ENCODE results near the gene SUSD1.
"Not testable (repeated sequence)": the region's sequence is repeated elsewhere in the genome, so short reads cannot be mapped to it uniquely, and the experiment has no call there.

SUSD1 gene

DNA sequence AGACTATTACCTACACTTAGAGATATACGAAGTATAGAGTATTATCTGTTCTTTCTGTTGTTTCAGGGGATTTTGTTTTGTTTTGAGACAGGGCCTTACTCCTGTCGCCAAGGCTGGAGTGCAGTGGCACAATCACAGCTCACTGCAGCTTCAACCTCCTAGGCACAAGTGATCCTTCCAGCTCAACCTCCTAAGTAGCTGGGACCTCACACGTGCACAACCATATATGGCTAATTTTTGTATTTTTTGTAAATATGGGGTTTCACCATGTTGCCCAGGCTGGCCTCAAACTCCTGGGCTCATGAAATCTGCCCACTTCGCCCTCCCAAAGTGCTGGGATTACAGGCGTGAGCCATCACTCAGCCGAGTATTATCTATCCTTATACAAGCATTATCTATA, 45.9 kb downstream of the SUSD1 start:
- no peak for DNase-seq (ENCODE audit: low spot score)

DNA sequence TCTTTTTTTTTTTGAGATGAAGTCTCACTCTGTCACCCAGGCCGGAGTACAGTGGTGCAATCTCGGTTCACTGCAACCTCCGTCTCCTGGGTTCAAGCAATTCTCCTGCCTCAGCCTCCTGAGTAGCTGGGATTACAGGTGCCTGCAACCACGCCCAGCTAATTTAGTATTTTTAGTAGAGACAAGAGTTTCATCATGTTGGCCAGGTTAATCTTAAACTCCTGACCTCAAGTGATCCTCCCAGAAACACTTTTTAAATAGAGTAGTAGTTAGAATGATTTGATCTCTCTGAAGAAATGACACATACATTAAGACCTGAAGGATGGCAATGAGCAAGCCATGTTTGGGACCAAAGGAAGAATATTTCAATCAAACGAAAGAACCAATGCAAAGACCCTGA, 46.7 kb downstream of the SUSD1 start:
- not testable (repeated sequence) for DNase-seq (ENCODE audit: low spot score)

DNA sequence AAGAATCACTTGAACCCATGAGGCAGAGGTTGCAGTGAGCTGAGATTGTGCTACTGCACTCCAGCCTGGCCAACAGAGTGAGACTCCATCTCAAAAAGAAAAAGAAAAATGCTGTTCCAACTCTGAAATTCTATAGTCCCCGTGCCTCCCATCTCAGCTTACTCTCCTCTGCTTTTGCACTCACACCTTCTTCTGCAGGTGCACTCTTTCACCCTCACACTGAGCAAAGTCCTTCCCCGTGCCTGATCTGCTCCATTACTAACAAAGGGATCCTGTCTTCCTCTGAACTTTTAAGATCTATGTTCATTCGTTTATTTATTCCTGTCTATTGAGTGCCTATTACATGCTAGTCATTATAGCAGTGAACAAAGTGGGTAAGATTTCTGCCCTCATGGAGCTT, 47.8 kb downstream of the SUSD1 start:
- DNase-seq (ENCODE audit: low spot score): no peak

DNA sequence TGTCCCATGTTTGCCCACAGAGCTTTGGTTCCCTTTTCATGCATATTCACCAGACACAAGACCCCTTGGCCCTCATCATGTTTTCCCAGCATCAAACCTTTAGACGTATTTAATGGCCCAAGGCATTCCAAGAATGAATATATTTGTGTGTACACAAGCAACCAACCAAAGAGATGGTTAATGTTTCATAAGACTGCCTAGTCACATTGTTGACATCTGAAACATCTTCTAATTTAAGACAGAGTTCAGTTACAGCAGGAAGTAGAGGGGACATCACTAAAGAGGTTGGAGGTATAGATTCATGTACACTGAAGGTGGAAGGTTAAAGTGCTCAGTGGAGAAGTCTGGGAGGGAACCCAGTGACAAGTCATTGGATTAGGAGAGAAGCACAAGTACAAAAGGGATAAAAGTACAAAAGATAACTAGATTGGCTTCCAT, 49.1 kb downstream of the SUSD1 start:
- DNase-seq (ENCODE audit: low spot score): no peak

DNA sequence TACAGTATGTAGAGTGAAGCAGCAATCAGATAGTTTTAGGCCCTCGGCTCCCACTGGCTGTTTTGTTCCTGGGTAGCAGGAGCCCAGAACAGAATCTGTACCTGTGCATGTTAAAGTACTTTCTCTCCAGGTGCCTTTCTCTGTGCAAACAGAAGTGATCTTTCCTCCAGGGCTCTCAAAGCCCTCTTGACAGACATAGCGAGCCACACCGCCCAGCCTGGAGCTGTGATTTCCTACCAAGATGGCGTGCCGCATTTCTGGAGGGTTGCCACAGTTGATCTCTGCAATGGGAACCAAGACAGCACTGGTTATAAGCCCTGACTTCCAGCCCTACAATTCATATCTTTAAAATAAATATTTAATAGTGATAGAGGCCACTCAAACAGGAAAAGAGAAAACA, 50.9 kb downstream of the SUSD1 start:
- DNase-seq (ENCODE audit: low spot score): no peak

DNA sequence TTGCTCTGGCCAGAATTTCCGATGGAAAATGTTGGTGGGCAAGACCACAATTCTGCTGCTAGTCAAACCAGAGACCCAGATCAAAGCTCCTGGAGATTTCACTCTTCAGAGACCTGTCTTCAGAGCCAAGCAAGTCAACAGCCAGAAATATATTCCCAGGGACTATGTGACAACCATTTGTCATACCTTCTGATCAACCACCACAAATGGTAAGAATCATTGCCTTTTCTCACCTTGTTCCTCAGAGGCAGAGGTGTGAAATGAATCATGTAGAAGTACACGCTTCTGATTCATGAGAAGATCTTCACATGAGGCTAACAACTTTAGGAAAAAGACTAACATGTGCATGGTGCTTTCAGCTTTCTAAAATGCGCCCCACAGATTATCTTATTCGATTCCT, 53.5 kb downstream of the SUSD1 start:
- no peak for DNase-seq (ENCODE audit: low spot score)

DNA sequence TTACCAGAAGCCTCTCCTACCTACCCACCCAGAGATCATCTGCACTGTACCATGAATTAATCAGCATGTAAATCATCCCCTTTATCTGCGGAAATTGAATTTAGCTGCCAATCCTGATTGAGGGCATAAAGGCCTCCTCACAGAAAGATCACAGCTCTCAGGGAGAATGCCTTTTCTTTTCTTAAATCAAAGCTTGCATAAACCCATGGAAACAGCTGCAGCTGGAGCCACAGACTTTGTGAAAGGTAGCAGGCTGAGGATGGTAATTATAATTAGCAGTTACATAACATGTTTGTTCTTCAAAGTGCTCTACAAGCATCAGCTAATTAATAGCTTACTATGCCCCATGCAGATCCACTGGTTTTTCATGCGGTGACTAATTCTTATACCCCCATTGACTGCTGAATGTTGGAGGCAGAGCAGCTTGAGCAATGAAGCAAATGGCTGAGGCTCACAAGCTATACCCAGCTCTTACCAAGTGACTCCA, 54.6 kb downstream of the SUSD1 start:
- DNase-seq (ENCODE audit: low spot score): no peak

DNA sequence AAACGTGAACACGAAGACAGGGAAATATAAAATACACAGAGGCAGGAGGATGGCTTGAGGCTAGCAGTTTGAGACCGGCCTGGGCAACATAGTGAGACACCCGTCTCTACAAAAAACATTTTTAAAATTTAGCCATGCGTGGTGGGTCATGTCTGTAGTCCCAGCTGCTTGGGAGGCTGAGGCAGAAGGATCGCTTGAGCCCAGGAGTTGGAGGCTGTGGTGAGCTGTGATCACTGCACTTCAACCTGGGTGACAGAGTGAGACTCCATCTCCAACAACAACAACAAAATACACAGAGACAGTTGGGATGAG, 55.1 kb downstream of the SUSD1 start:
- no peak for DNase-seq (ENCODE audit: low spot score)

DNA sequence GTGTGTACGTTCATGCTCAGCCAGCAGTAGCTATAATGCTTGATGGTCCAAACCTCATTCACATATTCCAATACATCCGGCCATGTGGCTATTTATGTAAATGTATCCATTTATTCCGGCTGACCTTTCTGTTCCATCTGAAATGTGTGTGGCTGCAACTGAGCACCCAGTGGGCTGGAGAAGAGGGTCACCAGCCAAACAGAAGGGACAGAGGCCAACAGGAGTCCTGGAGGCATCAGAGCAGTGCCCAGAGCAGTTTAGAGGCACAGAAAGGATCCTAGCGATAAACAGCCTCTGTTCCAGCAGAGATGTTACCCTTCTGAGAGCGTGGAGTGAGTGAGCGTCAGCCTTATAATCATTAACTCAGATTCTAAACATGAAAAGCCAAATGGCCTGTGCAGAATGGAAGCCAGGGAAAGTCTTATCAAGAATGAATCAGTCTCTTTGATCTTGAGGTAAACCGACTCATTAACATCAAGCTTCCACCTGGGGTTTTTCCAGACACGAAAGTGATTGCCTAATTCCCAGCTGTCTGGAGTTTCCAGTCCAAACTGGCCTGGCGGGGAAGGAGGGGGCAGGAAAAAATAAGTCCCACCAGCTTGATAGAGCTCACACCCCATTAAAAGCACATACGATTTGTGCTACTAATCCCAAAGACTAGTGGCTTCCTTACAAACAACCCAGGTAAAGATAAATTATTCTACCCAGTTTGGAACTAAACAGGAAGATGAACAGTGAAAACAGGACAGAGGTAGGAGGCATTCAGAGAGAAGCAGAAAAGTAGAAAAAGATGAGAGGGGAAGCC, 55.7 kb downstream of the SUSD1 start:
- no peak for DNase-seq (ENCODE audit: low spot score)

DNA sequence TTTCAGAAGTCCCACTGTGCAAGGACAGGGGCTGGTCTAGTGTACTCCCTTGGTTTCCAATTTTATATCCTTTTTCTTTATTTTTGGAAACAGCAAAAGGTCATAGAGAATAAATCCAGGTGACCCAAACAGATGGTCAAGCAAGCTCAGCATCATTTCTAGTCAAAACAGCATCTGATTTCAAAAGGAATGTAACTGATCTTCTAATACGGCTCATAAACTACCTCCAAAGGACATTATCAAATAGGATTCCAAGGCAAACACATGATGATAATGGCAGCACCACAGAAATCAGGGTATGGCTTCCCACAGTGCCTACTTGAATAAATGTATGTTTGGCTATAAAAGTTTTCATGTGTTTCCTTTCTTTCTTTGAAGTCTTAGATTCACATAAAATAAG, 57.1 kb downstream of the SUSD1 start:
- no peak for DNase-seq (ENCODE audit: low spot score)

DNA sequence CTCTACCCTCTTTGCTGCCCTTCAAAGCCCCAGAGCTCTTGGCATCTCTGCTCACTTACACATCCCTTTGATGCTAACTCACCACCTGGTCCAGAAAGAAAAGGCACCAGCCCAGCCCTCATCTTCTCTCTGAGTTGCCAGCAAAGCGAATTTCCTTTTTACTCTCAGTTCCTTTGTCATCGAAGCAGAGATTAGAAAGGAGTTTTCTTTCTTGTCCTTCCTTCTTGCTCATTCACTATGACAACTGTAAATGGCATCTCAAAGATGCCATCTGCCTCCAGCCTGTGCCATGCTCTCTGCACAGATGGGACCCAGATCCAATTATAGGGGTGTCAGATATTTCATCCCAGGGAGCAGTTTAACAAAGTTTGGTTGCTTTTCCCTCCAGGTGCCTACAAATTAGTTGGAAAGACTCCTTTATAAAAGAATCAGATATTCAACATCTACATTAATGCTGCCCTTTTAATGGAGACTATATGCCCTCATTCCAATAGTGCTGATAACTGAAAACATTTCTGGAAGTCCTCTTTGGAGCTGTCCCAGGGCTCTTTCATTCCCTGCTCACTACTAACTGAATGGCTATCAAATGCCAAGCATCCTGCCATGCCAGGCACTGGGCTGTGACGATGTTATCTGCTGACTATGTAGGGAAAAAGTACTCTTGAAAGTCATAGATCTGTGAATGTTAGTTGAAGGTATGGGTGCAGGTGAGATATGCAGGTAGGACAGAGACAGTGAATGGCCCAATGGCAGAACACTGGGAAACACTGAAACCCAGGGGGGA, 58.9 kb downstream of the SUSD1 start:
- DNase-seq (ENCODE audit: low spot score): no peak

DNA sequence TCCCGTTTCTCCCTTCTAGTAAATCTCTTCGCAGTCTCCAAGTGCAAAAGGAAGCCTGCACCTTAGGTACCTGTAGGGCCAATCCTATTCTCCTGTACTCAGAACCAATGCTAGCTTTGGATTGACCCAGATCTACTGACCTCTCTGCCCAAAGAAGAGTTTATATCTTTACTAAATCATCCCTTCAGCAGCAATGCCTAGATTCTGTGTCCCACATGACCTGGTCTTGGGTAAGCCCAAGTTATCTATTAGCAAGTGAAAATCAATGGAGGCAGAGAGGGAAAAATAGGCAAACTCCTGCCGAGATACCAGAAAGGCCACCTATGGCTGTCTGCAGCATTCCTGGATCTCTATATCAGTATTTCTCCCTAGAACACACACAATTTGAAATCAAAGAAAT, 60.0 kb downstream of the SUSD1 start:
- no peak for DNase-seq (ENCODE audit: low spot score)

DNA sequence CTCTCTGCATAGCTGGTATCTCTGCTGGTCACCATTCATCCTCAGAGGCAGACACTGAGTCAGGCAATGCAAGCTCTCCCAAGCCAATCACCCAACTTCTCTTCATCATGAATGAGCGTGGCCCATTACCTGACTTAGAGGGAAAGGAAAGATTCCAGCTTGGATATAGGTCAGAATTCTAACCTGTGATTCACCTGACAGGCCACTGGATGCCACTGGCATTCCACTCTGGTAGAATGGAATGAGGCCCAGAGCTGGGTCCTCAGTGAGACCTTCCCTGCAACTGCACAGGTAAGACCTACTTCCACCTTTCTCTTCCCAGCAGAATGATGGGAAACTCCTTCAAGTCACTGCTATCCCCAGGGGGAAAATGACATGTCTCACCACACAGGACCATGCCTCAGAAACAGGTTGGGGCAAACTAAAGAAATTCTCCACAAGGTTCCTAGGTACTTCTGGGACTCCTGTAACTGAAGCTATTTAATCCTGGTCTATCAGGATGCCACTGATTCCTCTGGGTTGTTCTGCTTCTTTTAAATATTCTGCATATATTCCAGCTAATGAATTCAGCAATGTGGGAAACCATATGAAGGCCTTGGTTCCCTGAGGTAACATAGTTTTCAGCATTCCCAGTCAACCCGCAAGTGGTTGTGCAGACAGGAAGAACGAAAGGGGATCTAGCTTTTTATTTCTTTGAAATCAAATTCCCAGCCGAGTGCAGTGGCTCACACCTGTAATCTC, 62.0 kb downstream of the SUSD1 start:
- DNase-seq (ENCODE audit: low spot score): peak; percentile 67

DNA sequence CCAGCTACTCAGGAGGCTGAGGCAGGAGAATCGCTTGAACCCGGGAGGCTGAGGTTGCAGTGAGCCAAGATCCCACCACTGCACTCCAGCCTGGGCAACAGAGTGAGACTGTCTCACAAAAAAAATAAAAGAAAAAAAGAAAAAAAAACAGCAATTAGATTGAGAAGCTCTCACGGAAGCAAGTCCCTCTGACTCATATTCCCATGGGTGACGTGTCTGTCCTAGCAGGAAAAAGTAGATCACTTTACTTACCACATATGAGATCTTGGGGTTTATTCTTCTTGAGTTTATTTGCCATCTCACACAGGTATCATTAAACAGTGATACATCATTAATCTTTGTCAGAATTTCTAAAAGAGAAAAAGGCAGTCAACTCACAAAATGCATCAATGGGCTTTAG, 62.6 kb downstream of the SUSD1 start:
- peak; percentile 91 for DNase-seq (ENCODE audit: low spot score)

DNA sequence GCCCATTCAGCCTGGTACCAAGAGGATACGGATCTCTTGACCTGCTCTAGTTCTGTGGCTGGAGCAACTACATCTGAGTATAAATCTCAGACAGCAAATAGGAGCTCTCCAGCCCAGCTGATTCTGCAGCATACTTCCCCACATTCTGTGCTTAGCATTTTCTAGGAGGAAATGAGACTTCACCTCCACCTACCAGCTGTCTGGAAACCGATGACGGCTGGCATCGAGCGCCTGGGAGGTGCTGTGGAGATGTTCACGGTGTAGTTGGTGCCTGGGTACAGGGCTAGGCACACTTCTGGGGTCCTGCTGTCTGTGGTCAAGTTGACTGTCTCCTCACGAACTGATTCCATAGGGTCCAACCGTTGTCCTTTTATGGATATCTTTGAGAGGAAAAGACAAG, 63.6 kb downstream of the SUSD1 start:
- DNase-seq (ENCODE audit: low spot score): no peak

DNA sequence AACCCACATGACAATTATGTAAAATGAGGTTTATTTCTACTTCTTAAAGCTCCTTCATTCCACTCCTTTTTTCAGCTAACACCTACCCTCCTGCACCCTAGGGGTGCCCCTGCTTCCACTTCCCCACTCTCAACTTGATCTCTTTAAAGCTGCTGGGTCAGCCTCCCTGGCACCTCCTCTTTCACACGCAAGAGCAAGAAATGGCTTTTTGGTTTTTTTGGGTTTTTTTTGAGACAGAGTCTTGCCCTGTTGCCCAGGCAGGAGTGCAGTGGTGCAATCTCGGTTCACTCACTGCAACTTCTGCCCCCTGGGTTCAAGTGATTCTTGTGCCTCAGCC, 64.4 kb downstream of the SUSD1 start:
- no peak for DNase-seq (ENCODE audit: low spot score)

DNA sequence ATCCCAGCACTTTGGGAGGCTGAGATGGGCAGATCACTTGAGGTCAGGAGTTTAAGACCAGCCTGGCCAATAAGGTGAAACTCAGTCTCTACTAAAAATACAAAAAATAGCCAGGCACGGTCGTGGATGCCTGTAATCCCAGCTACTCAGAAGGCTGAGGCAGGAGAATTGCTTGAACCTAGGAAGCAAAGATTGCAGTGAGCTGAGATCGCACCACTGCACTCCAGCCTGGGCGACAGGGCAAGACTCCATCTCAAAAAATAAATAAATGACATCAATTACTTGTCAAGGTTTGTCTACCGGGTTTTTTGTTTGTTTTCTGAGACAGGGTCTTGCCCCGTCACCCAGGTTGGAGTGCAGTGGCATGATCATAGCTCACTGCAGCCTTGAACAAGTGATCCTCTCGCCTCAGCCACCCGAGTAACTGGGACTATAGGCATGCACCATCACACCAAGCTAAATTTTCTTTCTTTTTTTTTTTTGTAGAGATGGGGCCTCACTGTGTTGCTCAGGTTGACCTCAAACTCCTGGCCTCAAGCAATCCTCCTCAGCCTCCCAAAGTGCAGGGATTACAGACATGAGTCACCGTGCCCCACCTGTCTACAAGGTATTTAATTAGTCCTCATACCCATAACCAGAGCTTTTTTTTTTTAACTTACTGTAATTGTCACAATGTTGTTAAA, 64.9 kb downstream of the SUSD1 start:
- no peak for DNase-seq (ENCODE audit: low spot score)

DNA sequence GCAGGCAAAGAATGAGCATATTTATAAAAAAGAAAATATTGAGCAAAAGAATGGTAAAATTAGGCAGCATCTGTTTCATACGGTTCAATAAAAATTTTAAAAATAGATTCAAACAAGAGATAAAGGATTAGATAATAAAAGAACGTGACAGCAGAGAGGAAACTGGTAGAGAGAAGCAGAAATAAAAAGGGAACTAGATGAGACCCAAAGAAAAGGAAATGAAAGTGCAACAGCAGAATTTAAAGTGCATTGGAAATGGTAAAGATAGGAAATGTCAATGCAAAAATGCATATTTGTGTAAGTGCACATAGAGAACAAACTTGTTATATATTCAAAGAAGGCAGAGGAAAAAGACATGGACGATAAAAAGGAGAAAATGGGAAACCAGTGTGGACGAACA, 70.2 kb downstream of the SUSD1 start:
- no peak for DNase-seq (ENCODE audit: low spot score)

DNA sequence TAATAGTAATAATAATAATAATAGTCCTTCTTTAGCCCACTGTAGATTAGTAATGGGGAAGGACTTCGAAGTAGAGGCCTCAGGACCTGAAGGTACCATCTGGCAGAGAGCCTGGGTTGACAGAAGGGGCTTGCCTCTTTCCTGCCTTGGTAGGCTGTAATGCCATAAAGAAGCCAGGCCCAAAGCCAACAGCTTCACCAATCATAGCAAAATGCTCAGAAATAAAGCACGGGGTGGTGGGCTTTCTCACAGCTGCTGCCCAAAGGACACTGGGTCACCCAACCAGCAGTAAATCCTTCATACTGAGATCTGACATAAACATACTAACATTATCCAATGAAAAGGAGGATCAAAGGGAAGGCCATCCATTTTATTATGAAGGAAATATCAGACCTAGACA, 70.7 kb downstream of the SUSD1 start:
- no peak for DNase-seq (ENCODE audit: low spot score)

DNA sequence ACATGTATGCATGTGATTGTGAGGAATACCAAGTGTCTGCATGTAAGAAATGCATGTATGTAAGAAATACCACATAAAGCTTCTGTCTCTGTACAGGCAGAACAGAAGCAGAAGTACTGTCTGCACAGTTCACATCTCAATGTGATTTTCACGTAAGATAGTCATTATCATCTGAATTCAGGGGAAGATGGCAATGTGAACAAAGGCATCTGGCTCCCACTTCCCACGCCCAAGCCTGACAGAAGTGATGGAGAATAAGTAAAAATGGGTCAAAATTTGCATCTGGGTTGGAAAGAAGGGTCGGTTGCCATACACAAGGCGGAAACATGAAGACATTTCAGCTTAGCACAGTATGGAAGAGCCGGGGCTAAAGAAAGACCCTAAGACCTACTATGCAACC, 71.7 kb downstream of the SUSD1 start:
- no peak for DNase-seq (ENCODE audit: low spot score)

DNA sequence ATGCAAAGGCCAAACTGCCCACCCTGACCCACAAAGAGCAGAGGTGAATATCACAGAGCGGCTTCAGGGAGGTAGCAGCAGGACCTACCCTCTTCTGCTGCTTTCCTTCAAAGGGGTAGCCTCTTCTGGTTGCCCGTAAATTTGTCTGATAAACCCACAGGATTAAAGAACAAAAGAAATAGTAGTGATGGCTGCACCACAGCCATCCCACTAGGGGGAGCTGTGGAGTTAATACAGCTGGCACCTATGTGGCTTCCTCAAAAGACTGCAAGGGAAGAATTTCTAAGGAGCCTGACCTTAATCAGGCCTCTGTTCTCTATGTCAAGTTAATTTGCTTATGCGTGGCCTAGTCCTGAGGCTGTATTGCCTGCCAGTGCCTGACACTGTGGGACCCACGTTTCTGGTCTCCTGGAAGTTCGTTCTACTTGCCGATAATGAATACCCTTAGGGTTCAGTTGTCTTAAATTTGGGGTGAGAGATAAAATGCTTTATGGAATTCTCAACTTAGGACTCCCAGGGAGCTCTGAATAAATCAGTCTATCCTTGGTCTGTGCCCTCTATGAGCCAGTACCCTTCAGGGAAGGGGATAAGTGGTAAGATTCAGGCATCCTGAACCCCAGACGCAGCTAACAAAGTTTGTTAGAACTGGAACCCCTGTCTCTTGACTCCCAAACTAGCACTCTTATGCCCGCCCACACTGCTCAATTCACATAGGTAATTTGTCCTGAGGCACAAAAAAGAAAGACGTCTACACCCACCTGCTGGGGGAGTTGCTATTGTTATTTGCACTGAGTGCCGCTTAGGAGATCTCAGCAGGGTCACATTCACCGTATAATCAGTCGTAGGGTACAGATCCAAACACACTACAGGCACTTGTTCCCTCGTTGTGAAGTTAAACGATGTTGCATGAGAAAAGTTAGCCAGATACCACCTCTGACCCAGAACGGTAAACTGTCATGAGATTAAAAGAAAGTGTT, 77.1 kb downstream of the SUSD1 start:
- peak; percentile 85 for DNase-seq (ENCODE audit: low spot score)
